ENCODE results near the gene AGFG1.

- TF ChIP-seq, protein P1, sequence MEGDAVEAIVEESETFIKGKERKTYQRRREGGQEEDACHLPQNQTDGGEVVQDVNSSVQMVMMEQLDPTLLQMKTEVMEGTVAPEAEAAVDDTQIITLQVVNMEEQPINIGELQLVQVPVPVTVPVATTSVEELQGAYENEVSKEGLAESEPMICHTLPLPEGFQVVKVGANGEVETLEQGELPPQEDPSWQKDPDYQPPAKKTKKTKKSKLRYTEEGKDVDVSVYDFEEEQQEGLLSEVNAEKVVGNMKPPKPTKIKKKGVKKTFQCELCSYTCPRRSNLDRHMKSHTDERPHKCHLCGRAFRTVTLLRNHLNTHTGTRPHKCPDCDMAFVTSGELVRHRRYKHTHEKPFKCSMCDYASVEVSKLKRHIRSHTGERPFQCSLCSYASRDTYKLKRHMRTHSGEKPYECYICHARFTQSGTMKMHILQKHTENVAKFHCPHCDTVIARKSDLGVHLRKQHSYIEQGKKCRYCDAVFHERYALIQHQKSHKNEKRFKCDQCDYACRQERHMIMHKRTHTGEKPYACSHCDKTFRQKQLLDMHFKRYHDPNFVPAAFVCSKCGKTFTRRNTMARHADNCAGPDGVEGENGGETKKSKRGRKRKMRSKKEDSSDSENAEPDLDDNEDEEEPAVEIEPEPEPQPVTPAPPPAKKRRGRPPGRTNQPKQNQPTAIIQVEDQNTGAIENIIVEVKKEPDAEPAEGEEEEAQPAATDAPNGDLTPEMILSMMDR (conservative IDR thresholded peaks at IDR 0.05 in 1 of 2, IDR thresholded peaks at IDR 0.05 in 1 of 2; ENCODE audit: low read depth in 1 of 2, low read length in 2 of 2) = no peak
- TF ChIP-seq EZH2 (IDR thresholded peaks at IDR 0.05; ENCODE audit: low read length, missing control alignments) = no peak
These were observed 36.0 kb downstream of the AGFG1 start for GRCh38 chr2:227507963-227508362.

Measured in fibroblast of lung (primary cell).